ENCODE data around the gene FASTKD2. TPM values are rescaled to one million over a fixed set of nuclear protein-coding genes. Genes with fewer than 3 reads are reported as not detected.

Gene FASTKD2
- total and polyA plus RNA-seq, 2 of the 4 experiments (the other 2 are of a cell fraction) = 17.6 to 50.4 TPM

DNA sequence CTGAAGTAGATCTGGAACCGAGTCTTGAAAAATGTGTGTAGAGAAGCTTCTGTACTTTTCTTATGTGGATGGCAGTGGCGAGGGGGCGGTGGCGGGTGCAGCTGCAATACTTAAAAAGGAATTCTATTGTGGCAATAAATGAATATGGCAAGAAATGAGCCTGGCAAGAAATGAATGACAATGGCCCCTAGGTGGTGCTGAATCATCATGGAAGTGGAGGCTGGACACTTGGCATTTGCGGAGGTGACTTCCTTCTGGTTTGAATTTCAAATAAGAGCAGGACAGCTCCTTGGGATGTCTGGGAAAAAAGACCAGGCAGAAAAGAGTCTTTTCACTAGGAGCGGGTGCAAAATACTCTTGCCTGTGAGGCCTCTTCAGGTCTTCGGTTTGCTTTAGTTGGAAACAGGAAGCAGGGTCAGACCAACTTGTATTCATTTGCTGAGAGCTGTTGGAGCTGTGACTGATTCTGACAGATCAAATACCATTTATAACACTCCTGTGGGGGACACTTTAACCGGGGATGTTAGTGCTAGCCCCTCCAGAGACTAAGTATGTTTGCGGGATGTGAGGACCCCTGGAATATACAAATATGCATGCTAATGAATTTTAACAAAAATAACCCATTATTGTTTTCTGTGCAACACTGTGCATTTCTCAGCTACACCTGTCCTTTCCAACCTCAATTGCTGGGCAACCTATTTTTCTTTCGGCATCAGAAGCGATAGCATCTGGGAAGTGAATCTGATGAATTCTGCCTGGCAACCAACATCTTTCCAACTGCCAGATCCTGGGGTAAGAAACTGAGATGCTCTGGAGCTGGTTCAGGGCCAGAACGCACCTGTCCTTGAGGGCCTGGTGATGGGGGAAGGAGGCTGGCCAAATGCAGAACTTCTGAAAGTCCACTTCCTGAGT, 35.4 kb downstream of the FASTKD2 start:
- Histone ChIP-seq H2BK120ac (ENCODE audit: low read depth, low read length) (no peak overlapping the region), H2BK15ac (ENCODE audit: low read depth, low read length) (no peak overlapping the region; the same call in 2 of the 3 replicates), H3K18ac (ENCODE audit: low read depth, low read length) (no peak overlapping the region), H3K4me2 (ENCODE audit: low read depth, low read length) (no peak overlapping the region), H3K4me1 (ENCODE audit: control insufficient read depth, insufficient read depth, low read length) (no peaks in the 10 kb centered on the region), H3K36me3 (ENCODE audit: control insufficient read depth, insufficient read depth, low read length) (peaks cover 1% of the 10 kb centered on the region; the same call in 1 of the 2 replicates), H4K91ac (ENCODE audit: insufficient read depth, low read depth, low read length) (no peak overlapping the region), H4K5ac (ENCODE audit: low read depth, low read length) (no peak overlapping the region), H3K79me1 (ENCODE audit: low read depth in 1 of 2, low read length in 2 of 2) (no peaks in the 10 kb centered on the region), H3K56ac (ENCODE audit: extremely low read depth, insufficient read depth, low read length) (no peak overlapping the region), H3K4ac (ENCODE audit: low read depth, low read length) (no peak overlapping the region), H3K14ac (replicated peaks; ENCODE audit: low read depth, low read length) (no peak overlapping the region), H2BK5ac (ENCODE audit: low read depth, low read length, poor library complexity, severe bottlenecking) (no peak overlapping the region), H3K9me3 (ENCODE audit: control insufficient read depth, insufficient read depth, low read length) (no peaks in the 10 kb centered on the region), H4K8ac (ENCODE audit: low read depth in 2 of 2, low read length in 2 of 2) (no peak overlapping the region), H2AFZ (replicated peaks; ENCODE audit: low read length, poor library complexity) (peak overlapping the region; percentile 2), H3K23ac (ENCODE audit: low read depth, low read length) (no peak overlapping the region), H4K20me1 (ENCODE audit: insufficient read depth, low read length) (no peaks in the 10 kb centered on the region), H3K27ac (ENCODE audit: insufficient read depth, low read length) (no peak overlapping the region), H3K4me3 (ENCODE audit: insufficient read depth, low read depth, low read length) (no peak overlapping the region), H3K9ac (ENCODE audit: low read depth, low read length) (no peak overlapping the region), H2AK5ac (ENCODE audit: low read depth, low read length) (no peak overlapping the region), H2AK9ac (replicated peaks; ENCODE audit: low read depth, low read length, poor library complexity) (no peak overlapping the region), H3K9me1 (ENCODE audit: insufficient read depth, low read length) (no peaks in the 10 kb centered on the region), H3K27me3 (ENCODE audit: control insufficient read depth, insufficient read depth, low read length) (no peaks in the 10 kb centered on the region), H2BK20ac (ENCODE audit: low read depth, low read length) (no peak overlapping the region)
- TF ChIP-seq RAD21 (IDR thresholded peaks at IDR 0.05; ENCODE audit: low read length) (peak; percentile 90), SMC3 (IDR thresholded peaks at IDR 0.05; ENCODE audit: low read depth, low read length) (peak; percentile 69), FOS (IDR thresholded peaks at IDR 0.05; ENCODE audit: low read depth, low read length) (no peak)
- TF ChIP-seq, protein P1, sequence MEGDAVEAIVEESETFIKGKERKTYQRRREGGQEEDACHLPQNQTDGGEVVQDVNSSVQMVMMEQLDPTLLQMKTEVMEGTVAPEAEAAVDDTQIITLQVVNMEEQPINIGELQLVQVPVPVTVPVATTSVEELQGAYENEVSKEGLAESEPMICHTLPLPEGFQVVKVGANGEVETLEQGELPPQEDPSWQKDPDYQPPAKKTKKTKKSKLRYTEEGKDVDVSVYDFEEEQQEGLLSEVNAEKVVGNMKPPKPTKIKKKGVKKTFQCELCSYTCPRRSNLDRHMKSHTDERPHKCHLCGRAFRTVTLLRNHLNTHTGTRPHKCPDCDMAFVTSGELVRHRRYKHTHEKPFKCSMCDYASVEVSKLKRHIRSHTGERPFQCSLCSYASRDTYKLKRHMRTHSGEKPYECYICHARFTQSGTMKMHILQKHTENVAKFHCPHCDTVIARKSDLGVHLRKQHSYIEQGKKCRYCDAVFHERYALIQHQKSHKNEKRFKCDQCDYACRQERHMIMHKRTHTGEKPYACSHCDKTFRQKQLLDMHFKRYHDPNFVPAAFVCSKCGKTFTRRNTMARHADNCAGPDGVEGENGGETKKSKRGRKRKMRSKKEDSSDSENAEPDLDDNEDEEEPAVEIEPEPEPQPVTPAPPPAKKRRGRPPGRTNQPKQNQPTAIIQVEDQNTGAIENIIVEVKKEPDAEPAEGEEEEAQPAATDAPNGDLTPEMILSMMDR (conservative IDR thresholded peaks at IDR 0.05; ENCODE audit: low read depth, low read length) = peak; percentile 76
- ATAC-seq (ENCODE audit: low read depth) (peak; percentile 82), DNase-seq (peak; percentile 76)
- dilution Hi-C loops (cut with HindIII; ENCODE audit: low sequenced_read_pairs, unreplicated experiment) (no loop called here), in situ Hi-C loops (cut with MboI; ENCODE audit: low sequenced_read_pairs) (no loop called here), intact Hi-C loops (cut with micrococcal nuclease) (loop anchor here (1.0 to 10.0 kb wide), 4 partner anchors 180 to 944 kb away; no protein-coding TSS in a partner anchor)
- no TSS peak for BruUV-seq (replicated peaks)
- 50% methylated on average over 2 of the region's 12 CpGs; no CpG with 5 or more reads in 1 of the 2 experiments for WGBS, 2 experiments (ENCODE audit: extremely low coverage in 2 of 2, insufficient read length in 1 of 2)
- ChIA-PET CTCF (interaction anchor here (0.6 to 2.5 kb wide), 8 partner anchors 10 to 1485 kb away, joined by 3 to 15 read pairs (median 3); no protein-coding TSS in a partner anchor), POLR2A (ENCODE audit: unreplicated experiment) (no interaction called here)
